ENCODE results near the gene SMIM29. TPM values are rescaled to one million over a fixed set of nuclear protein-coding genes. Genes with fewer than 3 reads are reported as not detected.

Gene SMIM29
- total RNA-seq, 1 experiment from 2014 or later: 25.8 TPM

DNA sequence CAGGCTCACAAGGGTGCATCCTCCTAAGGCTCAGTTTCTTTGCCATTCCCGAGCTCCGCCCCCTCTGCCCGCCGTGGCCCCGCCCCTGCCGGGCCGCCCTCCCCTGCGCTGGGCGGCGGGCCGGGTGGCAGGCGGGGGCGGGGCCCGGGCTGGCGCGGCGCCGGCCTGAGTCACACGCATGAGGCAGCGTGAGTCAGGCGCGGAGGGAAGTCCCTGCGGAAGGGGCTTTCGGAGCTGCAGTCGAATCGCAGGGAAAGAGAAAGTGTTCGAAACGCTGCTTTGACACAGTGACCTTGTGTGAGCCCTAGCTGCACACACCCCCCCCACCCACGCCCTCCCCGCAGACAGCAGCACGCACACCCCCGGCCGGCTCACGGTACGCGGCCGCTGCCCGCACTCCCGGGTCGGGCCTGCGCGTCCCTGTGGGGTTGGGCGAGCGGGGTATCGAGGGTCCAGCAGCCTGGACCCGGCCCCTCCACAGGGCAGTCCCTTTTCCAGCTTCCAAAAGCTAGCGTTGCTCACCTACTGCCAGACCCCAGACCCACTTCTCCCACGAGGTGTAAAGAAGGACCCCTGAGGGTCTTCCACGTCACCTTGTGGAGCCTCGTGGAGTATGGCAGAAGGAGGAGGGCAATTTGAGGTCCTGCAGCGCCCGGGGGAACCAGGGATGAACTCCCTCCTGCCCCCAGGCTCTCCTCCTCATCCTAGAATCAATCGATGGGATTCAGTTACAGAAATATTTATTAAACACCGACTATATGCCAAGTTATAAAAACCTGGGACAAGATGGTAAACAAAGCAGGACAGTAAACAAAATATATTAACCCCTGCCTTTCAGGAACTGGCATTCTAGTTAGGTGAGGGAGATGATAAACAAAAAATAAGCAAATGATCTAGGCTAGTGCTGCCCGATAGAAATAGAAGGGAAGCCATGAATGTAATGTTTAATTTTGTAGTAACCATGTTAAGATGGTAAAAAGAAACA is 24.6 kb downstream of the SMIM29 start:
- Histone ChIP-seq H3K4me3 (ENCODE audit: low read length) (peak overlapping the region; percentile 68), H3K27me3 (ENCODE audit: low read length) (no peaks in the 10 kb centered on the region), H3K79me2 (ENCODE audit: low read length) (no peaks in the 10 kb centered on the region), H3K9me2 (replicated peaks; ENCODE audit: low read length) (no peaks in the 10 kb centered on the region), H3F3A (ENCODE audit: low read length, unreplicated experiment) (peaks cover 4% of the 10 kb centered on the region), H3K27ac (ENCODE audit: low read length) (peak overlapping the region; percentile 88), H3K4me1 (ENCODE audit: insufficient read depth, low read length) (peaks cover 46% of the 10 kb centered on the region), H2AFZ (ENCODE audit: low read length) (peak overlapping the region; percentile 80), H3K36me3 (ENCODE audit: low read depth, low read length) (no peaks in the 10 kb centered on the region), H3K9ac (ENCODE audit: low read length) (peak overlapping the region; percentile 83), H3K9me3 (ENCODE audit: low read length) (no peaks in the 10 kb centered on the region), H4K20me1 (ENCODE audit: low read length) (no peaks in the 10 kb centered on the region), H3K4me2 (ENCODE audit: low read length) (peak overlapping the region; percentile 93)
- CTCF ChIA-PET: interaction anchor here (0.5 to 1.2 kb wide), 5 partner anchors 10 to 925 kb away, joined by 3 to 5 read pairs (median 4); partner anchors contain the start of gene HMGA1
- no peak for TF ChIP-seq EZH2phosphoT487 (IDR thresholded peaks at IDR 0.05; ENCODE audit: borderline replicate concordance, low read length)
- TF ChIP-seq, protein P1, sequence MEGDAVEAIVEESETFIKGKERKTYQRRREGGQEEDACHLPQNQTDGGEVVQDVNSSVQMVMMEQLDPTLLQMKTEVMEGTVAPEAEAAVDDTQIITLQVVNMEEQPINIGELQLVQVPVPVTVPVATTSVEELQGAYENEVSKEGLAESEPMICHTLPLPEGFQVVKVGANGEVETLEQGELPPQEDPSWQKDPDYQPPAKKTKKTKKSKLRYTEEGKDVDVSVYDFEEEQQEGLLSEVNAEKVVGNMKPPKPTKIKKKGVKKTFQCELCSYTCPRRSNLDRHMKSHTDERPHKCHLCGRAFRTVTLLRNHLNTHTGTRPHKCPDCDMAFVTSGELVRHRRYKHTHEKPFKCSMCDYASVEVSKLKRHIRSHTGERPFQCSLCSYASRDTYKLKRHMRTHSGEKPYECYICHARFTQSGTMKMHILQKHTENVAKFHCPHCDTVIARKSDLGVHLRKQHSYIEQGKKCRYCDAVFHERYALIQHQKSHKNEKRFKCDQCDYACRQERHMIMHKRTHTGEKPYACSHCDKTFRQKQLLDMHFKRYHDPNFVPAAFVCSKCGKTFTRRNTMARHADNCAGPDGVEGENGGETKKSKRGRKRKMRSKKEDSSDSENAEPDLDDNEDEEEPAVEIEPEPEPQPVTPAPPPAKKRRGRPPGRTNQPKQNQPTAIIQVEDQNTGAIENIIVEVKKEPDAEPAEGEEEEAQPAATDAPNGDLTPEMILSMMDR (conservative IDR thresholded peaks at IDR 0.05; ENCODE audit: low read depth, low read length): no peak
- TF ChIP-seq EZH2 (IDR thresholded peaks at IDR 0.05; ENCODE audit: low read length, unreplicated experiment): no peak
- BruUV-seq (replicated peaks): TSS peak; percentile 86
- ATAC-seq (peak; percentile 86), DNase-seq (peak; percentile 97)
- POLR2A ChIA-PET (ENCODE audit: unreplicated experiment): interaction anchor here (0.6 to 1.0 kb wide), 2 partner anchors 12 to 24 kb away, joined by 3 to 29 read pairs; partner anchors contain the start of gene HMGA1
- intact Hi-C loops (cut with micrococcal nuclease): no loop called here

DNA sequence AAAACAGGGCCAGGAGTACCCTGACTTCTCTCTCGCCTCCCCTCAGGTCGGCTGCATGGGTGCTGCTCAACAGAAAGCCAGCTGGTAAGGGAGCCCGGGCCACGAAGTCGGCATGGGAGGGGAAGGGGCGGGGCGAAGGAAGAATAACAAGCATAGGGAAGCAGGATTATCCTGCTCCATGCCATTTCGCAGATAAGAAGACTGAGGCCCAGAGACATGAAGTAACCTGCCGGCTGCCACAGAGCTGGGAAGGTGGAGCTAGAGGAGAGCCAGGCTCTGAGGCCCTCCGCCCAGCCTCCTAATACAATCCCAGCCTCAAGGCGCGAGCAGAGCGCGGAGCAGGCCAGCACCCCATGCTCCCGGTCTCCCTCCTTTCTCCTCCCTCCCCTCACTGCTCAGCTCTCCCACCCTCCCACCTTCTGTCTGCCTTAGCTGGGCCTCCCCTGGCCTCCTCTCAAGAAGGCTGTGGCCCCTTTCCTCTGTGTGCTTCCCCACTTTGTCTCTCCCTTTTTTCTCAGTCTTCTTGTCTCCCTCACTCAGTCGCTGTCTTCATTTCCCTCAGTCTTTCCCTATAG is 25.3 kb downstream of the SMIM29 start:
- CTCF ChIA-PET: interaction anchor here (0.5 to 1.2 kb wide), 4 partner anchors 10 to 924 kb away, joined by 3 to 5 read pairs (median 4); no protein-coding TSS in a partner anchor
- peaks cover 39% of the 10 kb centered on the region for H3K4me1 ChIP-seq (ENCODE audit: insufficient read depth, low read length)
- no peaks in the 10 kb centered on the region for H3F3A ChIP-seq (ENCODE audit: low read length, unreplicated experiment)
- H3K27ac ChIP-seq (ENCODE audit: low read length): peak overlapping the region; percentile 44; the same call in 1 of the 2 replicates
- H2AFZ ChIP-seq (ENCODE audit: low read length): peak overlapping the region; percentile 80
- H3K4me2 ChIP-seq (ENCODE audit: low read length): peak overlapping the region; percentile 82
- H3K9me2 ChIP-seq (replicated peaks; ENCODE audit: low read length): no peaks in the 10 kb centered on the region
- ATAC-seq (peak; percentile 21), DNase-seq (no peak)
- intact Hi-C loops (cut with micrococcal nuclease): no loop called here
- H4K20me1 ChIP-seq (ENCODE audit: low read length): no peaks in the 10 kb centered on the region
- peak overlapping the region; percentile 39; the same call in 1 of the 2 replicates for H3K4me3 ChIP-seq (ENCODE audit: low read length)
- H3K27me3 ChIP-seq (ENCODE audit: low read length): no peaks in the 10 kb centered on the region
- no peaks in the 10 kb centered on the region for H3K79me2 ChIP-seq (ENCODE audit: low read length)
- H3K9ac ChIP-seq (ENCODE audit: low read length): no peak overlapping the region; the same call in 1 of the 2 replicates
- TSS peak; percentile 79 for BruUV-seq (replicated peaks)
- no peaks in the 10 kb centered on the region for H3K36me3 ChIP-seq (ENCODE audit: low read depth, low read length)
- H3K9me3 ChIP-seq (ENCODE audit: low read length): no peaks in the 10 kb centered on the region
- POLR2A ChIA-PET (ENCODE audit: unreplicated experiment): interaction anchor here (1.0 kb wide), 1 partner anchor 13 kb away, joined by 29 read pairs; the partner anchor contains the start of gene HMGA1
- TF ChIP-seq EZH2phosphoT487 (IDR thresholded peaks at IDR 0.05; ENCODE audit: borderline replicate concordance, low read length) (no peak), EZH2 (IDR thresholded peaks at IDR 0.05; ENCODE audit: low read length, unreplicated experiment) (no peak)
- TF ChIP-seq, protein P1 (conservative IDR thresholded peaks at IDR 0.05; ENCODE audit: low read depth, low read length): no peak
